ENCODE measurements around the gene EDEM3.

The EDEM3 gene

DNA sequence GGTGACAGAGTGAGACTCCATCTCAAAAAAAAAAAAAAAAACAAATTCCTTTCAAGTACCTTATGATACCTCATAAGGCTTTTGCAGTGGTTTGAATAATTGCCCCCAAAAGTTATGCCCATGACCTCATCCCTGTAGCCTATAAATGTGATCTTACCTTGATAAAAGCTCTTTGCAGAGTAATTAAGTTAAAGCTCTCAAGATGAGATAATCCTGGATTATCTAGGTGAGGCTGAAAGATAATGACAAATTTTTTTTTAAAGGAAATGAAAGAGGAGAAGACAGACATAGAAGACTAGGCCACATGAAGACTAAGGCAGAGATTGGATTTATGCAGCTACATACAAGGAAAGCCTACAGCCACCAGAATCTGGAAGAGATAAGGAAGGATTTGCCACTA is 20.7 kb upstream of the EDEM3 start:
- Histone ChIP-seq H3K9me3 (ENCODE audit: control insufficient read depth, low read length) (no peaks in the 10 kb centered on the region), H3K4me3 (ENCODE audit: insufficient read depth in 1 of 2, low read depth in 1 of 2, low read length in 2 of 2) (no peak overlapping the region), H3K23ac (ENCODE audit: low read length in 2 of 2) (no peak overlapping the region), H3K18ac (ENCODE audit: low read depth in 1 of 2, low read length in 2 of 2) (no peak overlapping the region), H3K14ac (ENCODE audit: low read length in 2 of 2) (no peak overlapping the region), H2BK15ac (ENCODE audit: low read depth, poor library complexity, severe bottlenecking) (no peak overlapping the region), H2BK120ac (ENCODE audit: low read depth, low read length) (no peak overlapping the region), H3K36me3 (ENCODE audit: control insufficient read depth in 1 of 2, insufficient read depth in 2 of 2, low read depth in 1 of 2, low read length in 2 of 2) (no peaks in the 10 kb centered on the region), H2BK12ac (ENCODE audit: low read length in 2 of 2) (no peak overlapping the region), H2BK5ac (ENCODE audit: low read depth, low read length, poor library complexity, severe bottlenecking) (no peak overlapping the region), H3K9ac (ENCODE audit: low read length) (no peak overlapping the region), H3K79me1 (replicated peaks; ENCODE audit: low read length, poor library complexity, severe bottlenecking) (no peaks in the 10 kb centered on the region), H3K4ac (ENCODE audit: low read depth in 1 of 2, low read length in 2 of 2) (no peak overlapping the region), H4K8ac (ENCODE audit: low read length) (no peak overlapping the region), H3K4me1 (ENCODE audit: control insufficient read depth, insufficient read depth, low read depth, low read length) (no peaks in the 10 kb centered on the region), H3K4me2 (ENCODE audit: low read length, poor library complexity, severe bottlenecking) (no peak overlapping the region), H3K27ac (ENCODE audit: low read length, poor library complexity, severe bottlenecking) (no peak overlapping the region), H3K27me3 (ENCODE audit: control insufficient read depth in 1 of 2, insufficient read depth in 1 of 2, low read length in 2 of 2) (no peaks in the 10 kb centered on the region), H4K91ac (ENCODE audit: low read length) (no peak overlapping the region), H2AFZ (ENCODE audit: low read depth, low read length) (no peak overlapping the region), H2AK5ac (ENCODE audit: low read length, severe bottlenecking) (no peak overlapping the region)
- no peak for DNase-seq

DNA sequence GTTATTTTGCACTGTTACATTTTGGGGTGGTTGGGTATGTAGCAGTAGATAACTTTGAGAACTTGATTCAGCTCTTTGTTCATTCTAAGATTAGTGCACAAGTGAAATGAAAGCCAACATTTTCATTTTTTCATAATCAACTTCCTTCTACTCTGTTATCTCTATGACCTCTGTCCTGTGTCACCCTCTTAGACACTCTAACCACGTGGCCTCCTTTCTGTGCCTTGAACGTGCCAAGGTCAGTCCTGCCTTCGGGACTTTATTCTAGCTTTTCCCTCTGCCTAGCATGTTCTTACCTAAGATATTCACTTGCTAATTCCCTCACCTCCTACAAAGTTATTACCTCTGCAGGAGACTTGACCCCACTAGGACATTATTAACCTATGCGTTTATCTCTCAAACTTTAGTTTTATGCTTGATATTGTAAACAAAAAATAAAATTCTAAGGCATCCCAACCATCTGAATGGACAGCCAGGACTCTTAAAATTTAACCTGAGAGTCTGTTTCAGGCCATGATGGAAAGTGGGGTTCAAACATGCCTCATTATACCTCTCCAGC is 19.2 kb upstream of the EDEM3 start:
- H2AK5ac ChIP-seq (ENCODE audit: low read length, severe bottlenecking), result no peak overlapping the region
- H3K14ac ChIP-seq (ENCODE audit: low read length in 2 of 2), result no peak overlapping the region
- H3K18ac ChIP-seq (ENCODE audit: low read depth in 1 of 2, low read length in 2 of 2), result no peak overlapping the region
- no peak overlapping the region for H3K4ac ChIP-seq (ENCODE audit: low read depth in 1 of 2, low read length in 2 of 2)
- H3K27me3 ChIP-seq (ENCODE audit: control insufficient read depth in 1 of 2, insufficient read depth in 1 of 2, low read length in 2 of 2), result no peaks in the 10 kb centered on the region
- no peak overlapping the region for H2BK5ac ChIP-seq (ENCODE audit: low read depth, low read length, poor library complexity, severe bottlenecking)
- no peak overlapping the region for H2BK120ac ChIP-seq (ENCODE audit: low read depth, low read length)
- H3K9ac ChIP-seq (ENCODE audit: low read length), result no peak overlapping the region
- H3K27ac ChIP-seq (ENCODE audit: low read length, poor library complexity, severe bottlenecking), result no peak overlapping the region
- no peak for DNase-seq
- no peaks in the 10 kb centered on the region for H3K9me3 ChIP-seq (ENCODE audit: control insufficient read depth, low read length)
- no peaks in the 10 kb centered on the region for H3K79me1 ChIP-seq (replicated peaks; ENCODE audit: low read length, poor library complexity, severe bottlenecking)
- no peaks in the 10 kb centered on the region for H3K4me1 ChIP-seq (ENCODE audit: control insufficient read depth, insufficient read depth, low read depth, low read length)
- no peak overlapping the region for H3K4me2 ChIP-seq (ENCODE audit: low read length, poor library complexity, severe bottlenecking)
- H2BK15ac ChIP-seq (ENCODE audit: low read depth, poor library complexity, severe bottlenecking), result no peak overlapping the region
- H3K23ac ChIP-seq (ENCODE audit: low read length in 2 of 2), result no peak overlapping the region
- H3K36me3 ChIP-seq (ENCODE audit: control insufficient read depth in 1 of 2, insufficient read depth in 2 of 2, low read depth in 1 of 2, low read length in 2 of 2), result no peaks in the 10 kb centered on the region
- no peak overlapping the region for H4K8ac ChIP-seq (ENCODE audit: low read length)
- H4K91ac ChIP-seq (ENCODE audit: low read length), result no peak overlapping the region
- no peak overlapping the region for H3K4me3 ChIP-seq (ENCODE audit: insufficient read depth in 1 of 2, low read depth in 1 of 2, low read length in 2 of 2)
- H2AFZ ChIP-seq (ENCODE audit: low read depth, low read length), result no peak overlapping the region
- no peak overlapping the region for H2BK12ac ChIP-seq (ENCODE audit: low read length in 2 of 2)
- 95% methylated on average over 3 of the region's 4 CpGs for WGBS

DNA sequence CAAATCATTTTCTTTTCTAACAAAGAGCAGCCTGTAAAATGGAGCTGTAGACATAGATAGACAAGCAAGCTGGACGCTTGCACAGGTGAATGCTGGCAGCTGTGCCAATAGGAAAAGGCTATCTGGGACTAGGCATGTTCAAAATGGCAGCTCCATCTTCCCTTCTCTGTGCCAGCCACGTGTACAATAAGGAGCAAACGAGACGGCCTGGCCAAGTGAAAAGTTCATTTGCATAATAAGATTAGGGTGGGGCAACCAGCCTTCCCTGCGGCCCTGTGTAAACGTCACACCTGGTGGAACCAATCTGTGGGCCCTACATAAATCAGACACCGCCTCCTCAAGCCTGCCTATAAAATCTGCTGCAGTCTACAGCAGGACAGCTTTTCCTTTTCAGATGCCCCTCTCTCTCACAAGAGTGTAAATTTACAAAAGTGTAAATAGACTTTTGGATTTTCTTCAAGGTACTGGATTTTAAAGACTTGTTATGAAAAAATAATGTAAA is 16.6 kb upstream of the EDEM3 start:
- H3K23ac ChIP-seq (ENCODE audit: low read length in 2 of 2), result no peak overlapping the region
- no peaks in the 10 kb centered on the region for H3K27me3 ChIP-seq (ENCODE audit: control insufficient read depth in 1 of 2, insufficient read depth in 1 of 2, low read length in 2 of 2)
- no peak overlapping the region for H3K9ac ChIP-seq (ENCODE audit: low read length)
- H2AK5ac ChIP-seq (ENCODE audit: low read length, severe bottlenecking), result no peak overlapping the region
- H2BK120ac ChIP-seq (ENCODE audit: low read depth, low read length), result no peak overlapping the region
- 92% methylated on average over 7 of the region's 7 CpGs for WGBS
- no peak overlapping the region for H3K27ac ChIP-seq (ENCODE audit: low read length, poor library complexity, severe bottlenecking)
- peak overlapping the region; percentile 42 to 84 for H2BK12ac ChIP-seq (ENCODE audit: low read length in 2 of 2)
- no peaks in the 10 kb centered on the region for H3K36me3 ChIP-seq (ENCODE audit: control insufficient read depth in 1 of 2, insufficient read depth in 2 of 2, low read depth in 1 of 2, low read length in 2 of 2)
- peak overlapping the region; percentile 14 for H2AFZ ChIP-seq (ENCODE audit: low read depth, low read length)
- H3K4me1 ChIP-seq (ENCODE audit: control insufficient read depth, insufficient read depth, low read depth, low read length), result no peaks in the 10 kb centered on the region
- H3K4me3 ChIP-seq (ENCODE audit: insufficient read depth in 1 of 2, low read depth in 1 of 2, low read length in 2 of 2), result no peak overlapping the region
- peak overlapping the region; percentile 40 to 43 for H3K18ac ChIP-seq (ENCODE audit: low read depth in 1 of 2, low read length in 2 of 2)
- H3K9me3 ChIP-seq (ENCODE audit: control insufficient read depth, low read length), result no peaks in the 10 kb centered on the region
- no peak overlapping the region for H4K8ac ChIP-seq (ENCODE audit: low read length)
- DNase-seq, result no peak
- no peak overlapping the region for H3K14ac ChIP-seq (ENCODE audit: low read length in 2 of 2)
- H2BK5ac ChIP-seq (ENCODE audit: low read depth, low read length, poor library complexity, severe bottlenecking), result no peak overlapping the region
- H3K4me2 ChIP-seq (ENCODE audit: low read length, poor library complexity, severe bottlenecking), result no peak overlapping the region
- H2BK15ac ChIP-seq (ENCODE audit: low read depth, poor library complexity, severe bottlenecking), result no peak overlapping the region
- H3K79me1 ChIP-seq (replicated peaks; ENCODE audit: low read length, poor library complexity, severe bottlenecking), result no peaks in the 10 kb centered on the region
- H4K91ac ChIP-seq (ENCODE audit: low read length), result peak overlapping the region; percentile 50
- H3K4ac ChIP-seq (ENCODE audit: low read depth in 1 of 2, low read length in 2 of 2), result no peak overlapping the region

DNA sequence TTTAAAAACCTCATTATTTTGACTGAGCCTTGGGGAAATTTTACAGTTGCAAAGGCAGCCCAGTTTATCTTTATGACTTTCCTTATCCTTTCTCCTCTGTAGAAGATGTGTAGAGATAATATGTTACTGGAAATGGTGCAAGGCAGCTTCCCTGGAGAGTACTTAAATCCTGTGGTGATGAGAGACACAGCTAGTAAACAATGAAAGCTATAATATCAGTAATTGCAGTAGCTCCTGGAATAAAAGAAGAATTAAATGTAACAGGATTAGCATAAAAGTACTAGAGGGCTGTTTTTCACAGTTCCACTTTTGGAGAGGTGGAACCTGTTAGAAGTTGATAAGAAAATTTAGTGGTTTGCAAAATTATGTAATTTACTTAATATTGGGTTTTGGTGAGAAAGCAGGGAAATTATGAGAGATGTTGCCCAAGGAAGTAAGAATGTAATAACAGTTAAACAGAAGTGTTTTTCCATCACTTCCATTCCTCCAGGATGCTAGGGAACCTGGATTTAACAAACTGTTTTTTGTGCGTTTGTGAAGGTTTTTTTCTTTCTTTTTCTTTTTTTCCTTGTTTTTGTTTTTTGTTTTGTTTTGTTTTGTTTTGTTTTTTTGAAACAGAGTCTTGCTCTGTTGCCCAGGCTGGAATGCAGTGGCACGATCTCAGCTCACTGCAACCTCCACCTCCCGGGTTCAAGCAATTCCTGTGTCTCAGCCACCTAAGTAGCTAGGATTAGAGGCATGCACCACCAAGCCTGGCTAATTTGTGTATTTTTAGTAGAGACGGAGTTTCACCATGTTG is 15.7 kb upstream of the EDEM3 start:
- Histone ChIP-seq H3K79me1 (replicated peaks; ENCODE audit: low read length, poor library complexity, severe bottlenecking) (no peaks in the 10 kb centered on the region), H2BK120ac (ENCODE audit: low read depth, low read length) (no peak overlapping the region), H3K4me1 (ENCODE audit: control insufficient read depth, insufficient read depth, low read depth, low read length) (no peaks in the 10 kb centered on the region), H3K27me3 (ENCODE audit: control insufficient read depth in 1 of 2, insufficient read depth in 1 of 2, low read length in 2 of 2) (no peaks in the 10 kb centered on the region), H2AFZ (ENCODE audit: low read depth, low read length) (no peak overlapping the region), H2BK15ac (ENCODE audit: low read depth, poor library complexity, severe bottlenecking) (no peak overlapping the region), H4K8ac (ENCODE audit: low read length) (no peak overlapping the region), H3K4me2 (ENCODE audit: low read length, poor library complexity, severe bottlenecking) (no peak overlapping the region), H2BK5ac (ENCODE audit: low read depth, low read length, poor library complexity, severe bottlenecking) (no peak overlapping the region), H3K9ac (ENCODE audit: low read length) (no peak overlapping the region), H3K9me3 (ENCODE audit: control insufficient read depth, low read length) (no peaks in the 10 kb centered on the region), H2BK12ac (ENCODE audit: low read length in 2 of 2) (no peak overlapping the region), H3K14ac (ENCODE audit: low read length in 2 of 2) (no peak overlapping the region), H3K23ac (ENCODE audit: low read length in 2 of 2) (no peak overlapping the region), H2AK5ac (ENCODE audit: low read length, severe bottlenecking) (no peak overlapping the region), H3K36me3 (ENCODE audit: control insufficient read depth in 1 of 2, insufficient read depth in 2 of 2, low read depth in 1 of 2, low read length in 2 of 2) (no peaks in the 10 kb centered on the region), H3K4ac (ENCODE audit: low read depth in 1 of 2, low read length in 2 of 2) (no peak overlapping the region), H3K27ac (ENCODE audit: low read length, poor library complexity, severe bottlenecking) (no peak overlapping the region), H3K18ac (ENCODE audit: low read depth in 1 of 2, low read length in 2 of 2) (no peak overlapping the region), H3K4me3 (ENCODE audit: insufficient read depth in 1 of 2, low read depth in 1 of 2, low read length in 2 of 2) (no peak overlapping the region), H4K91ac (ENCODE audit: low read length) (no peak overlapping the region)
- 93% methylated on average over 4 of the region's 4 CpGs for WGBS
- DNase-seq, result peak; percentile 59

Measured in mesenchymal stem cell (in vitro differentiated cells and primary cell).